HG03135 (cell line): ENCODE measurements around the gene GMDS.

ENCODE experiments used
- ATAC-seq: cut with Tn5 transposase; IDR thresholded peaks from one replicate; pipeline ENCODE4 v1.9.1; 2021; ENCODE audit warnings: mild to moderate bottlenecking, moderate library complexity; ENCODE audit not compliant: unreplicated experiment

GMDS gene

GRCh38 chr6:2182251-2182650 lies 63.2 kb downstream of the GMDS start:
- no peak for ATAC-seq

- ATAC-seq: no peak
Observed at GRCh38 chr6:2181567-2181966, 63.8 kb downstream of the GMDS start.

- ATAC-seq: no peak
Observed at GRCh38 chr6:2179950-2180349, 65.5 kb downstream of the GMDS start.

- ATAC-seq: no peak
Observed at GRCh38 chr6:2179241-2179640, 66.2 kb downstream of the GMDS start.

GRCh38 chr6:2178125-2178524 lies 67.3 kb downstream of the GMDS start:
- ATAC-seq: no peak

- no peak for ATAC-seq
Observed at GRCh38 chr6:2175825-2176224, 69.6 kb downstream of the GMDS start.

- ATAC-seq: no peak
Observed at GRCh38 chr6:2173203-2173961, 72.0 kb downstream of the GMDS start.

GRCh38 chr6:2171728-2172127 lies 73.7 kb downstream of the GMDS start:
- ATAC-seq: no peak

- no peak for ATAC-seq
Observed at GRCh38 chr6:2168480-2168879, 76.9 kb downstream of the GMDS start.

- ATAC-seq: no peak
Observed at GRCh38 chr6:2166717-2167116, 78.7 kb downstream of the GMDS start.

- no peak for ATAC-seq
Observed at GRCh38 chr6:2165286-2165685, 80.1 kb downstream of the GMDS start.

- no peak for ATAC-seq
Observed at GRCh38 chr6:2164481-2164880, 80.9 kb downstream of the GMDS start.

- ATAC-seq: no peak
Observed at GRCh38 chr6:2162079-2162445, 83.3 kb downstream of the GMDS start.

GRCh38 chr6:2158596-2159271 lies 86.7 kb downstream of the GMDS start:
- no peak for ATAC-seq

- ATAC-seq: peak; percentile 56
Observed at GRCh38 chr6:2157441-2158127, 87.8 kb downstream of the GMDS start.

GRCh38 chr6:2155206-2155605 lies 90.2 kb downstream of the GMDS start:
- ATAC-seq: no peak

GRCh38 chr6:2149361-2150006 lies 95.9 kb downstream of the GMDS start:
- ATAC-seq: no peak

- ATAC-seq: no peak
Observed at GRCh38 chr6:2148748-2149147, 96.7 kb downstream of the GMDS start.

- ATAC-seq: no peak
Observed at GRCh38 chr6:2147766-2148448, 97.5 kb downstream of the GMDS start.

GRCh38 chr6:2147261-2147660 lies 98.1 kb downstream of the GMDS start:
- ATAC-seq: no peak

- no peak for ATAC-seq
Observed at GRCh38 chr6:2144210-2144609, 101.2 kb downstream of the GMDS start.
